ENCODE data around the gene EFEMP2.

DNA sequence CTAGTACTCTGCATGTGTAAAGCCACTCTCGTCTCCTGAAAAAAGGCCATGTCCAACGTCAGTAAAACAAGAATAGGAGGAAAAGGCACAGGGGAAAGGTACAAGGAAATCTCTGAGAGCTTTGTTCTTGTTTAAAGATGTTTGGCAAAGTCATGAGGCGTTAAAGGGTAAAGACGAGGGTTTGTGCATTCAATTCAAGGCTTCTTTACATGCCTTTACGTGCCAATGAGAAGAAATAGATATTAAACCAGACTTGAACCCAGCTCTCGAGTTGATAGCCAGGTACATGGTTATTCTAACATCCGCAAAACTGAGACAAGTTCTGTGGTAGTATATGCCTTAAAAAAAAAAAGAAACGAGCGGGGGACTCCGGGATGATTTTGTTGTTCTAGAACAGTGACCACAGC is 13.9 kb downstream of the EFEMP2 start:
- TF ChIP-seq EZH2phosphoT487 (IDR thresholded peaks at IDR 0.05; ENCODE audit: unreplicated experiment) (no peak), EZH2 (IDR thresholded peaks at IDR 0.05; ENCODE audit: low read depth, unreplicated experiment) (no peak), POLR2AphosphoS5 (IDR thresholded peaks at IDR 0.05; ENCODE audit: low read depth) (no peak), ZNF331 (CRISPR knock-in tag; IDR thresholded peaks at IDR 0.05; ENCODE audit: low read depth) (no peak), STAT1 (IDR thresholded peaks at IDR 0.05; ENCODE audit: unreplicated experiment) (no peak)
- TF ChIP-seq, protein P1, sequence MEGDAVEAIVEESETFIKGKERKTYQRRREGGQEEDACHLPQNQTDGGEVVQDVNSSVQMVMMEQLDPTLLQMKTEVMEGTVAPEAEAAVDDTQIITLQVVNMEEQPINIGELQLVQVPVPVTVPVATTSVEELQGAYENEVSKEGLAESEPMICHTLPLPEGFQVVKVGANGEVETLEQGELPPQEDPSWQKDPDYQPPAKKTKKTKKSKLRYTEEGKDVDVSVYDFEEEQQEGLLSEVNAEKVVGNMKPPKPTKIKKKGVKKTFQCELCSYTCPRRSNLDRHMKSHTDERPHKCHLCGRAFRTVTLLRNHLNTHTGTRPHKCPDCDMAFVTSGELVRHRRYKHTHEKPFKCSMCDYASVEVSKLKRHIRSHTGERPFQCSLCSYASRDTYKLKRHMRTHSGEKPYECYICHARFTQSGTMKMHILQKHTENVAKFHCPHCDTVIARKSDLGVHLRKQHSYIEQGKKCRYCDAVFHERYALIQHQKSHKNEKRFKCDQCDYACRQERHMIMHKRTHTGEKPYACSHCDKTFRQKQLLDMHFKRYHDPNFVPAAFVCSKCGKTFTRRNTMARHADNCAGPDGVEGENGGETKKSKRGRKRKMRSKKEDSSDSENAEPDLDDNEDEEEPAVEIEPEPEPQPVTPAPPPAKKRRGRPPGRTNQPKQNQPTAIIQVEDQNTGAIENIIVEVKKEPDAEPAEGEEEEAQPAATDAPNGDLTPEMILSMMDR (conservative IDR thresholded peaks at IDR 0.05; ENCODE audit: low read depth in 2 of 2): no peak
- TF ChIP-seq, protein P2, sequence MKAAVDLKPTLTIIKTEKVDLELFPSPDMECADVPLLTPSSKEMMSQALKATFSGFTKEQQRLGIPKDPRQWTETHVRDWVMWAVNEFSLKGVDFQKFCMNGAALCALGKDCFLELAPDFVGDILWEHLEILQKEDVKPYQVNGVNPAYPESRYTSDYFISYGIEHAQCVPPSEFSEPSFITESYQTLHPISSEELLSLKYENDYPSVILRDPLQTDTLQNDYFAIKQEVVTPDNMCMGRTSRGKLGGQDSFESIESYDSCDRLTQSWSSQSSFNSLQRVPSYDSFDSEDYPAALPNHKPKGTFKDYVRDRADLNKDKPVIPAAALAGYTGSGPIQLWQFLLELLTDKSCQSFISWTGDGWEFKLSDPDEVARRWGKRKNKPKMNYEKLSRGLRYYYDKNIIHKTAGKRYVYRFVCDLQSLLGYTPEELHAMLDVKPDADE (IDR thresholded peaks at IDR 0.05): no peak
- TF ChIP-seq, protein P3, sequence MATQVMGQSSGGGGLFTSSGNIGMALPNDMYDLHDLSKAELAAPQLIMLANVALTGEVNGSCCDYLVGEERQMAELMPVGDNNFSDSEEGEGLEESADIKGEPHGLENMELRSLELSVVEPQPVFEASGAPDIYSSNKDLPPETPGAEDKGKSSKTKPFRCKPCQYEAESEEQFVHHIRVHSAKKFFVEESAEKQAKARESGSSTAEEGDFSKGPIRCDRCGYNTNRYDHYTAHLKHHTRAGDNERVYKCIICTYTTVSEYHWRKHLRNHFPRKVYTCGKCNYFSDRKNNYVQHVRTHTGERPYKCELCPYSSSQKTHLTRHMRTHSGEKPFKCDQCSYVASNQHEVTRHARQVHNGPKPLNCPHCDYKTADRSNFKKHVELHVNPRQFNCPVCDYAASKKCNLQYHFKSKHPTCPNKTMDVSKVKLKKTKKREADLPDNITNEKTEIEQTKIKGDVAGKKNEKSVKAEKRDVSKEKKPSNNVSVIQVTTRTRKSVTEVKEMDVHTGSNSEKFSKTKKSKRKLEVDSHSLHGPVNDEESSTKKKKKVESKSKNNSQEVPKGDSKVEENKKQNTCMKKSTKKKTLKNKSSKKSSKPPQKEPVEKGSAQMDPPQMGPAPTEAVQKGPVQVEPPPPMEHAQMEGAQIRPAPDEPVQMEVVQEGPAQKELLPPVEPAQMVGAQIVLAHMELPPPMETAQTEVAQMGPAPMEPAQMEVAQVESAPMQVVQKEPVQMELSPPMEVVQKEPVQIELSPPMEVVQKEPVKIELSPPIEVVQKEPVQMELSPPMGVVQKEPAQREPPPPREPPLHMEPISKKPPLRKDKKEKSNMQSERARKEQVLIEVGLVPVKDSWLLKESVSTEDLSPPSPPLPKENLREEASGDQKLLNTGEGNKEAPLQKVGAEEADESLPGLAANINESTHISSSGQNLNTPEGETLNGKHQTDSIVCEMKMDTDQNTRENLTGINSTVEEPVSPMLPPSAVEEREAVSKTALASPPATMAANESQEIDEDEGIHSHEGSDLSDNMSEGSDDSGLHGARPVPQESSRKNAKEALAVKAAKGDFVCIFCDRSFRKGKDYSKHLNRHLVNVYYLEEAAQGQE (IDR thresholded peaks at IDR 0.05; ENCODE audit: unreplicated experiment): no peak
- TF ChIP-seq, protein P4, sequence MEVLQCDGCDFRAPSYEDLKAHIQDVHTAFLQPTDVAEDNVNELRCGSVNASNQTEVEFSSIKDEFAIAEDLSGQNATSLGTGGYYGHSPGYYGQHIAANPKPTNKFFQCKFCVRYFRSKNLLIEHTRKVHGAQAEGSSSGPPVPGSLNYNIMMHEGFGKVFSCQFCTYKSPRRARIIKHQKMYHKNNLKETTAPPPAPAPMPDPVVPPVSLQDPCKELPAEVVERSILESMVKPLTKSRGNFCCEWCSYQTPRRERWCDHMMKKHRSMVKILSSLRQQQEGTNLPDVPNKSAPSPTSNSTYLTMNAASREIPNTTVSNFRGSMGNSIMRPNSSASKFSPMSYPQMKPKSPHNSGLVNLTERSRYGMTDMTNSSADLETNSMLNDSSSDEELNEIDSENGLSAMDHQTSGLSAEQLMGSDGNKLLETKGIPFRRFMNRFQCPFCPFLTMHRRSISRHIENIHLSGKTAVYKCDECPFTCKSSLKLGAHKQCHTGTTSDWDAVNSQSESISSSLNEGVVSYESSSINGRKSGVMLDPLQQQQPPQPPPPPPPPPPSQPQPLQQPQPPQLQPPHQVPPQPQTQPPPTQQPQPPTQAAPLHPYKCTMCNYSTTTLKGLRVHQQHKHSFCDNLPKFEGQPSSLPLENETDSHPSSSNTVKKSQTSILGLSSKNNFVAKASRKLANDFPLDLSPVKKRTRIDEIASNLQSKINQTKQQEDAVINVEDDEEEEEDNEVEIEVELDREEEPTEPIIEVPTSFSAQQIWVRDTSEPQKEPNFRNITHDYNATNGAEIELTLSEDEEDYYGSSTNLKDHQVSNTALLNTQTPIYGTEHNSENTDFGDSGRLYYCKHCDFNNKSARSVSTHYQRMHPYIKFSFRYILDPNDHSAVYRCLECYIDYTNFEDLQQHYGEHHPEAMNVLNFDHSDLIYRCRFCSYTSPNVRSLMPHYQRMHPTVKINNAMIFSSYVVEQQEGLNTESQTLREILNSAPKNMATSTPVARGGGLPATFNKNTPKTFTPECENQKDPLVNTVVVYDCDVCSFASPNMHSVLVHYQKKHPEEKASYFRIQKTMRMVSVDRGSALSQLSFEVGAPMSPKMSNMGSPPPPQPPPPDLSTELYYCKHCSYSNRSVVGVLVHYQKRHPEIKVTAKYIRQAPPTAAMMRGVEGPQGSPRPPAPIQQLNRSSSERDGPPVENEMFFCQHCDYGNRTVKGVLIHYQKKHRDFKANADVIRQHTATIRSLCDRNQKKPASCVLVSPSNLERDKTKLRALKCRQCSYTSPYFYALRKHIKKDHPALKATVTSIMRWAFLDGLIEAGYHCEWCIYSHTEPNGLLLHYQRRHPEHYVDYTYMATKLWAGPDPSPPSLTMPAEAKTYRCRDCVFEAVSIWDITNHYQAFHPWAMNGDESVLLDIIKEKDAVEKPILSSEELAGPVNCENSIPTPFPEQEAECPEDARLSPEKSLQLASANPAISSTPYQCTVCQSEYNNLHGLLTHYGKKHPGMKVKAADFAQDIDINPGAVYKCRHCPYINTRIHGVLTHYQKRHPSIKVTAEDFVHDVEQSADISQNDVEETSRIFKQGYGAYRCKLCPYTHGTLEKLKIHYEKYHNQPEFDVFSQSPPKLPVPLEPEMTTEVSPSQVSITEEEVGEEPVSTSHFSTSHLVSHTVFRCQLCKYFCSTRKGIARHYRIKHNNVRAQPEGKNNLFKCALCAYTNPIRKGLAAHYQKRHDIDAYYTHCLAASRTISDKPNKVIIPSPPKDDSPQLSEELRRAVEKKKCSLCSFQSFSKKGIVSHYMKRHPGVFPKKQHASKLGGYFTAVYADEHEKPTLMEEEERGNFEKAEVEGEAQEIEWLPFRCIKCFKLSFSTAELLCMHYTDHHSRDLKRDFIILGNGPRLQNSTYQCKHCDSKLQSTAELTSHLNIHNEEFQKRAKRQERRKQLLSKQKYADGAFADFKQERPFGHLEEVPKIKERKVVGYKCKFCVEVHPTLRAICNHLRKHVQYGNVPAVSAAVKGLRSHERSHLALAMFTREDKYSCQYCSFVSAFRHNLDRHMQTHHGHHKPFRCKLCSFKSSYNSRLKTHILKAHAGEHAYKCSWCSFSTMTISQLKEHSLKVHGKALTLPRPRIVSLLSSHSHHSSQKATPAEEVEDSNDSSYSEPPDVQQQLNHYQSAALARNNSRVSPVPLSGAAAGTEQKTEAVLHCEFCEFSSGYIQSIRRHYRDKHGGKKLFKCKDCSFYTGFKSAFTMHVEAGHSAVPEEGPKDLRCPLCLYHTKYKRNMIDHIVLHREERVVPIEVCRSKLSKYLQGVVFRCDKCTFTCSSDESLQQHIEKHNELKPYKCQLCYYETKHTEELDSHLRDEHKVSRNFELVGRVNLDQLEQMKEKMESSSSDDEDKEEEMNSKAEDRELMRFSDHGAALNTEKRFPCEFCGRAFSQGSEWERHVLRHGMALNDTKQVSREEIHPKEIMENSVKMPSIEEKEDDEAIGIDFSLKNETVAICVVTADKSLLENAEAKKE (CRISPR knock-in tag; IDR thresholded peaks at IDR 0.05): no peak

Data from GM23338 (cell line).